NCI-H345 treated with DMSO at 0.1 percent for 48 hours (cell line): ENCODE data around the gene TMEM215.
"Not testable (repeated sequence)": the region's sequence is repeated elsewhere in the genome, so short reads cannot be mapped to it uniquely, and the experiment has no call there.

Source experiments
- DNase-seq: peaks from one replicate; lab custom pipeline; 2025; ENCODE audit not compliant: unreplicated experiment; lab: John Stamatoyannopoulos, UW

Gene TMEM215

GRCh38 chr9:32783168-32783891, at the start of gene TMEM215:
Gene TMEM215 (plus strand): TSS chr9:32783540. CDS start chr9:32784184, 644 bp downstream.
- DNase-seq, result no peak

GRCh38 chr9:32735476-32735875, 47.9 kb upstream of the TMEM215 start:
- DNase-seq, result no peak

- no peak for DNase-seq
Observed at GRCh38 chr9:32737378-32737777, 46.0 kb upstream of the TMEM215 start.

- no peak for DNase-seq
Observed at GRCh38 chr9:32738501-32739172, 44.7 kb upstream of the TMEM215 start.

- DNase-seq, result peak; percentile 99
Observed at GRCh38 chr9:32741706-32742105, 41.6 kb upstream of the TMEM215 start.

GRCh38 chr9:32742296-32742695, 41.0 kb upstream of the TMEM215 start:
- DNase-seq, result no peak

GRCh38 chr9:32748013-32748412, 35.3 kb upstream of the TMEM215 start:
- no peak for DNase-seq

- no peak for DNase-seq
Observed at GRCh38 chr9:32755730-32756129, 27.6 kb upstream of the TMEM215 start.

- DNase-seq, result no peak
Observed at GRCh38 chr9:32764139-32764538, 19.2 kb upstream of the TMEM215 start.

- DNase-seq, result no peak
Observed at GRCh38 chr9:32775283-32775682, 8.1 kb upstream of the TMEM215 start.

GRCh38 chr9:32776201-32776600, 7.1 kb upstream of the TMEM215 start:
- DNase-seq, result no peak

GRCh38 chr9:32782476-32783167, 718 bp upstream of the TMEM215 start:
- DNase-seq, result no peak

- DNase-seq, result no peak
Observed at GRCh38 chr9:32787816-32788215, 4.5 kb downstream of the TMEM215 start.

GRCh38 chr9:32796015-32796414, 12.7 kb downstream of the TMEM215 start:
- DNase-seq, result not testable (repeated sequence)

GRCh38 chr9:32801530-32801929, 18.2 kb downstream of the TMEM215 start:
- no peak for DNase-seq

GRCh38 chr9:32807217-32807616, 23.9 kb downstream of the TMEM215 start:
- DNase-seq, result no peak

- DNase-seq, result no peak
Observed at GRCh38 chr9:32811246-32811645, 27.9 kb downstream of the TMEM215 start.

- DNase-seq, result no peak
Observed at GRCh38 chr9:32820322-32820721, 37.0 kb downstream of the TMEM215 start.

GRCh38 chr9:32823101-32823500, 39.8 kb downstream of the TMEM215 start:
- no peak for DNase-seq

GRCh38 chr9:32823551-32823950, 40.2 kb downstream of the TMEM215 start:
- no peak for DNase-seq

- no peak for DNase-seq
Observed at GRCh38 chr9:32825203-32825602, 41.9 kb downstream of the TMEM215 start.

GRCh38 chr9:32828861-32829260, 45.5 kb downstream of the TMEM215 start:
- no peak for DNase-seq
